SK-N-MC (cell line): ENCODE results near the gene SP1.

Experiments
- EZH2 ChIP-seq: fragments of 200-600 bp; sonication (generic); IDR thresholded peaks from one replicate; pipeline ENCODE4 v1.6.1; 2017; ENCODE audit warnings: antibody characterized with exemption
- FOXP2 ChIP-seq: optimal IDR thresholded peaks from 2 replicates; pipeline ENCODE3; 2011; ENCODE audit warnings: mild to moderate bottlenecking, moderate library complexity; ENCODE audit not compliant: insufficient read depth; ENCODE audit errors: extremely low read length, control extremely low read depth
- POLR2AphosphoS5 ChIP-seq: IDR thresholded peaks from 2 replicates; pipeline ENCODE4 v1.6.1; 2012; ENCODE audit warnings: mild to moderate bottlenecking, low read depth, low read length, borderline replicate concordance

- TF ChIP-seq POLR2AphosphoS5 (no peak), EZH2 (no peak), FOXP2 (no peak)
Measured at GRCh38 chr12:53463802-53464560, 84.0 kb downstream of the SP1 start.
